PC-3 (cell line): Measurements from ENCODE around the gene DCAF6. TPM values are rescaled to one million over a fixed set of nuclear protein-coding genes. Genes with fewer than 3 reads are reported as not detected.

Experiments used
- ATAC-seq: fragments of 200-7000 bp; cut with Tn5 transposase; 2 replicates; pipeline ENCODE4 v1.9.1; 2020; ENCODE audit warnings: mild to moderate bottlenecking, moderate library complexity
- BruUV-seq: library from RNA; stranded (reverse); fragments of 400-500 nt; replicated peaks from 2 replicates; lab custom pipeline; 2021; lab: Mats Ljungman, UMichigan
- CTCF ChIA-PET: fragments of 300-600 bp; sonication (Branson Sonifier 250); formaldehyde crosslinking; loops from one replicate; lab custom pipeline; 2022; ENCODE audit warnings: antibody characterized with exemption; lab: Charles Lee
- POLR2A ChIA-PET: fragments of 300-600 bp; sonication (Branson Sonifier 250); formaldehyde crosslinking; loops from one replicate; lab custom pipeline; 2022; ENCODE audit warnings: antibody characterized with exemption; ENCODE audit not compliant: unreplicated experiment; lab: Charles Lee
- DNase-seq: peaks from one replicate; pipeline ENCODE4 v3.0.0-alpha.2; 2015
- H2AFZ ChIP-seq: fragments of 300-600 bp; sonication (generic); 2 replicates; pipeline ENCODE4 v1.6.0; 2016; ENCODE audit warnings: antibody characterized with exemption, low read length
- H3F3A ChIP-seq: fragments of 300-600 bp; sonication (generic); one replicate; pipeline ENCODE4 v1.6.0; 2017; ENCODE audit warnings: antibody characterized with exemption, low read length, control low read depth, mild to moderate bottlenecking; ENCODE audit not compliant: unreplicated experiment
- H3K27ac ChIP-seq: fragments of 300-600 bp; sonication (generic); 2 replicates; pipeline ENCODE4 v1.5.1; 2016; ENCODE audit warnings: mild to moderate bottlenecking, low read length
- H3K27me3 ChIP-seq: fragments of 300-600 bp; sonication (generic); 2 replicates; pipeline ENCODE4 v1.6.1; 2016; ENCODE audit warnings: low read length, mixed read lengths
- H3K36me3 ChIP-seq: fragments of 300-600 bp; sonication (generic); 2 replicates; pipeline ENCODE4 v1.6.1; 2016; ENCODE audit warnings: low read depth, mixed run types, low read length, mixed read lengths
- H3K4me1 ChIP-seq: fragments of 300-600 bp; sonication (generic); 2 replicates; pipeline ENCODE4 v1.5.1; 2016; ENCODE audit warnings: low read length; ENCODE audit not compliant: insufficient read depth
- H3K4me2 ChIP-seq: fragments of 300-600 bp; sonication (generic); 2 replicates; pipeline ENCODE4 v1.6.0; 2016; ENCODE audit warnings: low read length
- H3K4me3 ChIP-seq: fragments of 300-600 bp; sonication (generic); 2 replicates; pipeline ENCODE4 v1.5.1; 2016; ENCODE audit warnings: mild to moderate bottlenecking, low read length, mixed read lengths
- H3K79me2 ChIP-seq: fragments of 300-600 bp; sonication (generic); 2 replicates; pipeline ENCODE4 v1.6.1; 2017; ENCODE audit warnings: low read length, mixed read lengths
- H3K9ac ChIP-seq: fragments of 300-600 bp; sonication (generic); 2 replicates; pipeline ENCODE4 v1.6.0; 2016; ENCODE audit warnings: mild to moderate bottlenecking, low read length
- H3K9me2 ChIP-seq: fragments of 300-600 bp; sonication (generic); replicated peaks from 2 replicates; pipeline ENCODE4 v1.6.1; 2016; ENCODE audit warnings: mixed run types, low read length, mixed read lengths
- H3K9me3 ChIP-seq: fragments of 300-600 bp; sonication (generic); 2 replicates; pipeline ENCODE4 v1.6.1; 2016; ENCODE audit warnings: low read length, mixed read lengths
- H4K20me1 ChIP-seq: fragments of 300-600 bp; sonication (generic); 2 replicates; pipeline ENCODE4 v1.6.1; 2016; ENCODE audit warnings: low read length, mixed read lengths
- EZH2 ChIP-seq: fragments of 300-600 bp; sonication (generic); IDR thresholded peaks from one replicate; pipeline ENCODE4 v1.6.1; 2017; ENCODE audit warnings: antibody characterized with exemption, mild to moderate bottlenecking, low read length; ENCODE audit not compliant: unreplicated experiment
- EZH2phosphoT487 ChIP-seq: fragments of 300-600 bp; sonication (generic); IDR thresholded peaks from 2 replicates; pipeline ENCODE4 v1.6.1; 2018; ENCODE audit warnings: mild to moderate bottlenecking, antibody characterized with exemption, low read length, borderline replicate concordance
- intact Hi-C: fragments of 100-400 bp; cut with micrococcal nuclease; formaldehyde crosslinking; loops from 2 replicates; pipeline ENCODE4 v1.9.0; 2023
- total RNA-seq: library from RNA; depleted of rRNA; stranded (reverse); fragments of >200 nt; gene quantifications from 2 replicates; pipeline ENCODE4 v1.2.3, GENCODE V29; 2014
- TF ChIP-seq, protein P1 (sequence below): fragments of 300-600 bp; sonication (generic); conservative IDR thresholded peaks from 2 replicates; pipeline ENCODE4 v1.5.1; 2017; ENCODE audit warnings: antibody characterized with exemption, low read depth, mild to moderate bottlenecking, low read length

DCAF6 gene
- total RNA-seq, 1 experiment from 2014 or later = 29.1 TPM

DNA sequence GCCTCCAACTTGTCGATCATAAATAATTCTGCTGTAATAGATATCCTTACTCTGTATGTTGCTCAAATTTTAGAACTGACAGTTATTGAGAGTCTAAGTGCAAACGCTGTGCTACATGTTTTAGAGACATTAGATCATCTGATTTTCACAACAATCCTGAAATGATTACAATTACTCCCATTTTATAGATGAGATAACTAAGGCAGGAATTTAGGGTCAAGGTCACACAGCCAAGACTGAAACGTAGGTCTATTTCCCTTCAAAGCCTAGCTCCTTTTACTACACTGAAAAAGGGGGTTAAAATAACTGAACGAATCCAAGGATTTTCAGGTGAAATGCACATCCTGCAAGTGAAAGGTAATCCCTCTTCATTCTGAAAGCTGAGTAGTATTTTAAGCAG is 2.7 kb upstream of the DCAF6 start:
- ChIA-PET CTCF (interaction anchor here (0.5 to 4.6 kb wide), 2 partner anchors 148 to 190 kb away, joined by 3 to 25 read pairs; no protein-coding TSS in a partner anchor), POLR2A (no interaction called here)
- Histone ChIP-seq H3K9me3 (no peaks in the 10 kb centered on the region), H2AFZ (no peak overlapping the region), H3K27me3 (no peaks in the 10 kb centered on the region), H3F3A (no peaks in the 10 kb centered on the region), H3K9ac (no peak overlapping the region), H3K36me3 (no peaks in the 10 kb centered on the region), H3K27ac (no peak overlapping the region), H3K4me1 (peaks cover 22% of the 10 kb centered on the region), H3K79me2 (peaks cover 70% of the 10 kb centered on the region), H3K4me3 (peak overlapping the region; percentile 79), H3K4me2 (peak overlapping the region; percentile 91), H3K9me2 (no peaks in the 10 kb centered on the region), H4K20me1 (no peaks in the 10 kb centered on the region)
- intact Hi-C loops = no loop called here
- BruUV-seq = no TSS peak
- ATAC-seq = no peak
- no peak for TF ChIP-seq EZH2
- TF ChIP-seq EZH2phosphoT487 = no peak
- TF ChIP-seq, protein P1, sequence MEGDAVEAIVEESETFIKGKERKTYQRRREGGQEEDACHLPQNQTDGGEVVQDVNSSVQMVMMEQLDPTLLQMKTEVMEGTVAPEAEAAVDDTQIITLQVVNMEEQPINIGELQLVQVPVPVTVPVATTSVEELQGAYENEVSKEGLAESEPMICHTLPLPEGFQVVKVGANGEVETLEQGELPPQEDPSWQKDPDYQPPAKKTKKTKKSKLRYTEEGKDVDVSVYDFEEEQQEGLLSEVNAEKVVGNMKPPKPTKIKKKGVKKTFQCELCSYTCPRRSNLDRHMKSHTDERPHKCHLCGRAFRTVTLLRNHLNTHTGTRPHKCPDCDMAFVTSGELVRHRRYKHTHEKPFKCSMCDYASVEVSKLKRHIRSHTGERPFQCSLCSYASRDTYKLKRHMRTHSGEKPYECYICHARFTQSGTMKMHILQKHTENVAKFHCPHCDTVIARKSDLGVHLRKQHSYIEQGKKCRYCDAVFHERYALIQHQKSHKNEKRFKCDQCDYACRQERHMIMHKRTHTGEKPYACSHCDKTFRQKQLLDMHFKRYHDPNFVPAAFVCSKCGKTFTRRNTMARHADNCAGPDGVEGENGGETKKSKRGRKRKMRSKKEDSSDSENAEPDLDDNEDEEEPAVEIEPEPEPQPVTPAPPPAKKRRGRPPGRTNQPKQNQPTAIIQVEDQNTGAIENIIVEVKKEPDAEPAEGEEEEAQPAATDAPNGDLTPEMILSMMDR = no peak
- no peak for DNase-seq

DNA sequence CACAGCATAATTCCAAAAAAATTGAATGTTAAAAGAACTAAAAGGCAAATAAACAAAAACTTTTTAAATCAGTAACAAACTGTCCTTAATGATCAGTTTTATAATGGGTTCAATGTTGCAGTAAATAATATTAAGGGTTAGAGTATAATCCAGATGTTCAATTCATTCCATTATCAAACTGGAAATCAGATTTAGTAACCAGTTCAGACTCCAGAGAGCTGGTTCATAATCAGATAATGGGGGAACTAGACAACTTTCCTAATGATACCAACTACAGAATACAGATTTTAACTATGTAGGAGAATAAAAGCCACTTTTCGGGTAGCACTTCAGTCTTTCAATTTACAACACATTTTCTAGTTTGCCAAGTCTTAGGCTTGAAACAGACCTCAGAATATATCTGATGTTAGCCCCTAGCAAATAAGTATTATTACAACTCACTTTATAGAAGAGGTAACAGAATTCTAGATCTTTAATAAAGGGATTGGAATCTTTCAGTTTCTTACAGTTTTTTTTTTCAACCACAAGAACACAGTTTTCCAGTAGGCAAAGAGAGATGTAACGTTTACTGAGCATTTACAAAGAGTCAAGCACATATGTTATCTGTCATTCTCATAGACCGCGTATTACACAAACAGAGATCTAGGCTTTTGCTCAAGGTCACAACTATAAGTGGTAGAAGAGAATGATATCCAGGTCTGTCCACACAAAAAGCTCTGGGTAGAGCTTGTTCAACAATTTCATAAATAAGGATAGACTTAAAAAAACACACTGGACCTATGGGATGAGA is 1.9 kb upstream of the DCAF6 start:
- H3K27me3 ChIP-seq = no peaks in the 10 kb centered on the region
- ATAC-seq (no peak), DNase-seq (no peak)
- H2AFZ ChIP-seq = peak overlapping the region; percentile 87
- ChIA-PET CTCF (interaction anchor here (0.5 to 4.6 kb wide), 4 partner anchors 59 to 190 kb away, joined by 3 to 25 read pairs (median 4); no protein-coding TSS in a partner anchor), POLR2A (no interaction called here)
- TF ChIP-seq EZH2phosphoT487 (no peak), EZH2 (no peak)
- TF ChIP-seq, protein P1 = no peak
- H3K9me2 ChIP-seq = no peaks in the 10 kb centered on the region
- no peaks in the 10 kb centered on the region for H3K36me3 ChIP-seq
- no peaks in the 10 kb centered on the region for H3K9me3 ChIP-seq
- peak overlapping the region; percentile 91 for H3K4me2 ChIP-seq
- H4K20me1 ChIP-seq = no peaks in the 10 kb centered on the region
- peak overlapping the region; percentile 57 for H3K27ac ChIP-seq
- intact Hi-C loops = loop anchor here (1.0 to 5.0 kb wide), 4 partner anchors 131 to 712 kb away; partner anchors contain the start of genes POU2F1 and TIPRL
- peak overlapping the region; percentile 79 for H3K4me3 ChIP-seq
- H3K9ac ChIP-seq = peak overlapping the region; percentile 69
- no TSS peak for BruUV-seq
- H3K79me2 ChIP-seq = peaks cover 78% of the 10 kb centered on the region
- peaks cover 22% of the 10 kb centered on the region for H3K4me1 ChIP-seq
- H3F3A ChIP-seq = no peaks in the 10 kb centered on the region
